Heart left ventricle (tissue), 13 donors: ENCODE results near the gene IL1RAP.

Experiments
- CTCF ChIP-seq, 12 donors: fragments of 200-600 bp; sonication (generic) in 4 of 12; IDR thresholded peaks; one replicate each; pipeline versions ENCODE4 v1.5.0 to v1.8.0; 2018 to 2022; ENCODE audit warnings: antibody characterized with exemption in 12 of 12, mild to moderate bottlenecking in 5 of 12
- POLR2A ChIP-seq, 2 donors: fragments of 450-650 bp; IDR thresholded peaks; one replicate each; pipeline ENCODE4 v1.6.1; 2017; ENCODE audit warnings: antibody characterized with exemption in 2 of 2, mild to moderate bottlenecking in 2 of 2, moderate library complexity in 2 of 2
- donor health status: ischemic (EF 13 %, LVEDD 7.1; RV severe dilation, severe dysfunction).
- donor health status: DM: no; HTN: yes; CAD: no.
- donor health status: DM: no; HTN: no; CAD: no.
- donor health status: ischemic (EF 25% LVEDD 6.9; RV normal size, moderate dysfunction).
- donor health status: ischemic (EF 25% LVEDD 5.7; RV mildly dilated, moderate dysfunction).
- donor health status: ischemic (EF 35%, LVEDD 5.7; RV mildly dilated, moderate dysfunction).
- donor health status: nonischemic (EF 11% LVEDD 7.7; RV severe dilation, severe dysfunction).
- donor health status: DM: yes; HTN: yes; CAD: no.
- donor health status: PGD.
- donor health status: ischemic (EF 29% LVEDD 5.4; RV normal size, mild dysfunction).
- donor health status: nonischemic (EF 23%, LVEDD 6.1; RV moderate dilation, normal function).

GRCh38 chr3:190684776-190685175 is 170.9 kb downstream of the IL1RAP start:
- no peak for TF ChIP-seq CTCF (IDR thresholded peaks at IDR 0.05)
- no peak for TF ChIP-seq POLR2A (IDR thresholded peaks at IDR 0.05)
